ENCODE data around the gene WSCD1. TPM values are rescaled to one million over a fixed set of nuclear protein-coding genes. Genes with fewer than 3 reads are reported as not detected.

Gene WSCD1
- total RNA-seq, 2 donors from 2014 or later, result 1.7 to 4.1 TPM

DNA sequence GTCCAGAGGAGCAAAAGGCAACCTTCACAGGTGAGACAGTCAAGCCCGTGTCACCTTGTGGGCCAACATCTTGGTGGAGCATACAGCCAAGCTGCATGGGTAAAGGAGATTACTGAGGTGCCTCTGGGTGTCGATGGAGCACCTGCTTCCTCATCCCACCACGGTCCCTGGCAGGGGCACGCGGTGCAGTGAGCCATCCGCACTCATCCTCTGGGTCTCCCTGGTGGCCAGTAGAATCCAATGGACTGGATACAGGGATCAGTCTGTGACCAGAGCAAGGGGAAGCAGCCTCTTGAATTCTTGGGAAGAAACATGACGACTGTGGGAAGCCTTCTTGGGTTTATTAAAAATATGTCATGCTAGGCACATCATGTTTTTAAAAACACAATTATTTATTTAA is 4.8 kb upstream of the WSCD1 start:
- TF ChIP-seq POLR2A (IDR thresholded peaks at IDR 0.05) (no peak), POLR2AphosphoS5 (IDR thresholded peaks at IDR 0.05) (no peak)
- TF ChIP-seq, protein P1, sequence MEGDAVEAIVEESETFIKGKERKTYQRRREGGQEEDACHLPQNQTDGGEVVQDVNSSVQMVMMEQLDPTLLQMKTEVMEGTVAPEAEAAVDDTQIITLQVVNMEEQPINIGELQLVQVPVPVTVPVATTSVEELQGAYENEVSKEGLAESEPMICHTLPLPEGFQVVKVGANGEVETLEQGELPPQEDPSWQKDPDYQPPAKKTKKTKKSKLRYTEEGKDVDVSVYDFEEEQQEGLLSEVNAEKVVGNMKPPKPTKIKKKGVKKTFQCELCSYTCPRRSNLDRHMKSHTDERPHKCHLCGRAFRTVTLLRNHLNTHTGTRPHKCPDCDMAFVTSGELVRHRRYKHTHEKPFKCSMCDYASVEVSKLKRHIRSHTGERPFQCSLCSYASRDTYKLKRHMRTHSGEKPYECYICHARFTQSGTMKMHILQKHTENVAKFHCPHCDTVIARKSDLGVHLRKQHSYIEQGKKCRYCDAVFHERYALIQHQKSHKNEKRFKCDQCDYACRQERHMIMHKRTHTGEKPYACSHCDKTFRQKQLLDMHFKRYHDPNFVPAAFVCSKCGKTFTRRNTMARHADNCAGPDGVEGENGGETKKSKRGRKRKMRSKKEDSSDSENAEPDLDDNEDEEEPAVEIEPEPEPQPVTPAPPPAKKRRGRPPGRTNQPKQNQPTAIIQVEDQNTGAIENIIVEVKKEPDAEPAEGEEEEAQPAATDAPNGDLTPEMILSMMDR (IDR thresholded peaks at IDR 0.05), result no peak
- DNase-seq (ENCODE audit: low spot score), result no peak
- 69% methylated on average over 7 of the region's 7 CpGs for WGBS

DNA sequence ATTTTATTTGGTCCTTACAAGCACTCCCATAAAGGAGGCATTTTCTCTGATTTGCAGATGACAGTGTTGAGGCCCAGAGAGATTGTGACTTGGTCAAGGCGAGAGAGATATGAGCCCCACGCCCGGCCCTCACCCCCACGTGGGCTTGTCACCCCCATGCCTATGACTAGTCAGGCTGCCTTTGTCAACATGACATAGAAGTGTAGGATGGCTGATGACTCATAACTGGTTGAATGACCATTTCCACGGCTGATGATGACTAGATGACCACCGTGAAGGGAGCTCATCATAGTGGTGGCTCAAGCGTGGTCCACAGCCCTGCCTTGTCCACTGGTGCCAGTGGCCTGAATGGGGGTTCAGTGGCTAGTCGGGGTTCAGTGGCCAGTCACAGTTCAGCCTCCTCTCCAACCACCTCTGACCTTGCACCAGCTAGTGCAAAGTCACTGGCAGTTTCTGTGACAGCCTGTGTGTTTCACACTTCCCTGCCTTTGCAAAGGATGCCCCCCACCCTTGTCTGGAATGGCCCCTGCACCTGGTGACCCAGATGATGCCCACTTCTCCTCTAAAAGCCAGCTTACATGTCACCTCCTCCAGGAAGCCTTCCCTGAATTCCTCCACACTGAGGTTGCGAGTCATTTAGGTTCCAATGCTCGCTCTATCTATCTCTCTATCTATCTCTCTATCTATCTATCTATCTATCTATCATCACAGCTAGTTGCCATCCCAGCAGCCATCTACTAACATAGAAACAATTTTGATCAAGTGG is 3.8 kb upstream of the WSCD1 start:
- H3K4me3 ChIP-seq, result no peak overlapping the region
- H3K9me3 ChIP-seq, result no peaks in the 10 kb centered on the region
- DNase-seq (ENCODE audit: low spot score), result no peak
- no peaks in the 10 kb centered on the region for H3K36me3 ChIP-seq
- no peaks in the 10 kb centered on the region for H3K27me3 ChIP-seq (replicated peaks; ENCODE audit: insufficient read depth)
- intact Hi-C loops (cut with DNase I), result no loop called here
- no peak overlapping the region for H3K27ac ChIP-seq
- H3K4me1 ChIP-seq (replicated peaks), result no peaks in the 10 kb centered on the region
- TF ChIP-seq POLR2AphosphoS5 (IDR thresholded peaks at IDR 0.05) (no peak), POLR2A (IDR thresholded peaks at IDR 0.05) (no peak)
- TF ChIP-seq, protein P1 (IDR thresholded peaks at IDR 0.05), result no peak
- 84% methylated on average over 10 of the region's 10 CpGs for WGBS

More for the DNA sequence above, 4.8 kb upstream of the WSCD1 start:
- no peaks in the 10 kb centered on the region for H3K4me1 ChIP-seq (replicated peaks)
- intact Hi-C loops (cut with DNase I), result no loop called here
- H3K9me3 ChIP-seq, result no peaks in the 10 kb centered on the region
- no peak overlapping the region for H3K27ac ChIP-seq
- no peaks in the 10 kb centered on the region for H3K36me3 ChIP-seq
- no peak overlapping the region for H3K4me3 ChIP-seq
- H3K27me3 ChIP-seq (replicated peaks; ENCODE audit: insufficient read depth), result no peaks in the 10 kb centered on the region

DNA sequence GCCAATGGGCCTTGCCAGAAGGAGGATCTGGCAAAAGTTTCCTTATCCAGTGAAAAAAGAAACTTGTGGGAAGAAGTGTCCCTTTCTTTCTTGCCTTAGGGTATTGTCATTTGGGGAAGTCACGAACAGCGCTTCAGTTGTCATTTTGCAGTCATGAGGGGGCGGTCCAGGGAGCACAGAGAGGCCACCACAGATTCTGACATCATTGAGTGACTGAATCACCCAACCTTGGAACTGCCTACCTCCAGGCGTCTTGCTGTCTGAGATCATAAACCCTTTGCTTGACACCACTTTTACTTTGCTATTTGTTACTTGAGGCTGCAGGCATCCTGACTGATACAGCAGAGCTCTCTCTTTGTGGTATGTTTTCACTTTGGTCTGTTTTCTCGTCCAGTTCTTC is 3.1 kb upstream of the WSCD1 start:
- WGBS, result 66% methylated on average over 5 of the region's 5 CpGs
- no peaks in the 10 kb centered on the region for H3K27me3 ChIP-seq (replicated peaks; ENCODE audit: insufficient read depth)
- intact Hi-C loops (cut with DNase I), result no loop called here
- no peaks in the 10 kb centered on the region for H3K4me1 ChIP-seq (replicated peaks)
- DNase-seq (ENCODE audit: low spot score), result no peak
- TF ChIP-seq POLR2A (IDR thresholded peaks at IDR 0.05) (no peak), POLR2AphosphoS5 (IDR thresholded peaks at IDR 0.05) (no peak)
- TF ChIP-seq, protein P1 (IDR thresholded peaks at IDR 0.05), result no peak
- no peaks in the 10 kb centered on the region for H3K36me3 ChIP-seq
- H3K27ac ChIP-seq, result no peak overlapping the region
- no peak overlapping the region for H3K4me3 ChIP-seq
- H3K9me3 ChIP-seq, result no peaks in the 10 kb centered on the region

DNA sequence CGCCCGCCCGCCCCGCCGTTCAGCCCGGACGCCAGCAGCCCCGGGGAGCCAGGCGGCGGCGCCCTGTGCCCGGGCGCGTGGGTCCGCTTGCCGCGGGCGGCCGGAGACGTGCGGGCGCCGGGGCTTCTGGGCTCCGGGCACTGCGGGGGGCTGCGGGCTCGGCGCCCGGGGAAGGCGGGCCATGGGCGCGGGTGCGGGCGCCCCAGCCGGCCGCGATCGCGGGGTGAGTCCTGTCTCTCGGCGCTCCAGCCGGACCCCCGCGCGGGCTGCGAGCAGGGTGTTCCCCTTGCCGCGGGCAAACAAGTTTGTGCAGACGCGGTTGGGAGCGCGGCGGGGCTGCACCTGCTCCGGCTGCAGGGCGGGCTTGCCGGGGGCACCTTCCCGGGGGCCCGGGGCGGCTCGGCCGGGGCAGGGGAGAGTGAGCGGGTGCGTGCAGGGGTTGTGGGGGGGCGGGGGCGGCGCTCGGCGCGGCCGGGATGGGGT is 292 bp downstream of the WSCD1 start:
- Histone ChIP-seq H3K4me1 (replicated peaks) (no peaks in the 10 kb centered on the region), H3K27me3 (replicated peaks; ENCODE audit: insufficient read depth) (no peaks in the 10 kb centered on the region), H3K27ac (no peak overlapping the region), H3K36me3 (no peaks in the 10 kb centered on the region), H3K9me3 (no peaks in the 10 kb centered on the region), H3K4me3 (peak overlapping the region; percentile 40 to 48)
- 0% methylated on average over 9 of the region's 70 CpGs for WGBS
- TF ChIP-seq POLR2AphosphoS5 (IDR thresholded peaks at IDR 0.05), result no peak
- TF ChIP-seq, protein P1 (IDR thresholded peaks at IDR 0.05), result no peak
- no peak for TF ChIP-seq POLR2A (IDR thresholded peaks at IDR 0.05)
- no peak for DNase-seq (ENCODE audit: low spot score)
- intact Hi-C loops (cut with DNase I), result no loop called here
